Lung microvascular endothelial cell (primary cell): ENCODE results near the gene ASCC3. TPM values are rescaled to one million over a fixed set of nuclear protein-coding genes. Genes with fewer than 3 reads are reported as not detected.

ENCODE experiments used
- DNase-seq, 2 donors: peaks; one replicate each; pipeline versions ENCODE4 v3.0.0 to v3.0.0-alpha.2; 2010; ENCODE audit warnings: low read depth in 2 of 2
- total RNA-seq: library from RNA; depleted of rRNA; stranded (reverse); fragments of >200 nt; gene quantifications from 2 replicates; pipeline ENCODE4 v1.2.1, GENCODE V29; 2014

ASCC3 gene, protein sequence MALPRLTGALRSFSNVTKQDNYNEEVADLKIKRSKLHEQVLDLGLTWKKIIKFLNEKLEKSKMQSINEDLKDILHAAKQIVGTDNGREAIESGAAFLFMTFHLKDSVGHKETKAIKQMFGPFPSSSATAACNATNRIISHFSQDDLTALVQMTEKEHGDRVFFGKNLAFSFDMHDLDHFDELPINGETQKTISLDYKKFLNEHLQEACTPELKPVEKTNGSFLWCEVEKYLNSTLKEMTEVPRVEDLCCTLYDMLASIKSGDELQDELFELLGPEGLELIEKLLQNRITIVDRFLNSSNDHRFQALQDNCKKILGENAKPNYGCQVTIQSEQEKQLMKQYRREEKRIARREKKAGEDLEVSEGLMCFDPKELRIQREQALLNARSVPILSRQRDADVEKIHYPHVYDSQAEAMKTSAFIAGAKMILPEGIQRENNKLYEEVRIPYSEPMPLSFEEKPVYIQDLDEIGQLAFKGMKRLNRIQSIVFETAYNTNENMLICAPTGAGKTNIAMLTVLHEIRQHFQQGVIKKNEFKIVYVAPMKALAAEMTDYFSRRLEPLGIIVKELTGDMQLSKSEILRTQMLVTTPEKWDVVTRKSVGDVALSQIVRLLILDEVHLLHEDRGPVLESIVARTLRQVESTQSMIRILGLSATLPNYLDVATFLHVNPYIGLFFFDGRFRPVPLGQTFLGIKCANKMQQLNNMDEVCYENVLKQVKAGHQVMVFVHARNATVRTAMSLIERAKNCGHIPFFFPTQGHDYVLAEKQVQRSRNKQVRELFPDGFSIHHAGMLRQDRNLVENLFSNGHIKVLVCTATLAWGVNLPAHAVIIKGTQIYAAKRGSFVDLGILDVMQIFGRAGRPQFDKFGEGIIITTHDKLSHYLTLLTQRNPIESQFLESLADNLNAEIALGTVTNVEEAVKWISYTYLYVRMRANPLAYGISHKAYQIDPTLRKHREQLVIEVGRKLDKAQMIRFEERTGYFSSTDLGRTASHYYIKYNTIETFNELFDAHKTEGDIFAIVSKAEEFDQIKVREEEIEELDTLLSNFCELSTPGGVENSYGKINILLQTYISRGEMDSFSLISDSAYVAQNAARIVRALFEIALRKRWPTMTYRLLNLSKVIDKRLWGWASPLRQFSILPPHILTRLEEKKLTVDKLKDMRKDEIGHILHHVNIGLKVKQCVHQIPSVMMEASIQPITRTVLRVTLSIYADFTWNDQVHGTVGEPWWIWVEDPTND (N-terminal part only)
- total RNA-seq: 26.8 and 37.7 TPM in 2 replicates

DNA sequence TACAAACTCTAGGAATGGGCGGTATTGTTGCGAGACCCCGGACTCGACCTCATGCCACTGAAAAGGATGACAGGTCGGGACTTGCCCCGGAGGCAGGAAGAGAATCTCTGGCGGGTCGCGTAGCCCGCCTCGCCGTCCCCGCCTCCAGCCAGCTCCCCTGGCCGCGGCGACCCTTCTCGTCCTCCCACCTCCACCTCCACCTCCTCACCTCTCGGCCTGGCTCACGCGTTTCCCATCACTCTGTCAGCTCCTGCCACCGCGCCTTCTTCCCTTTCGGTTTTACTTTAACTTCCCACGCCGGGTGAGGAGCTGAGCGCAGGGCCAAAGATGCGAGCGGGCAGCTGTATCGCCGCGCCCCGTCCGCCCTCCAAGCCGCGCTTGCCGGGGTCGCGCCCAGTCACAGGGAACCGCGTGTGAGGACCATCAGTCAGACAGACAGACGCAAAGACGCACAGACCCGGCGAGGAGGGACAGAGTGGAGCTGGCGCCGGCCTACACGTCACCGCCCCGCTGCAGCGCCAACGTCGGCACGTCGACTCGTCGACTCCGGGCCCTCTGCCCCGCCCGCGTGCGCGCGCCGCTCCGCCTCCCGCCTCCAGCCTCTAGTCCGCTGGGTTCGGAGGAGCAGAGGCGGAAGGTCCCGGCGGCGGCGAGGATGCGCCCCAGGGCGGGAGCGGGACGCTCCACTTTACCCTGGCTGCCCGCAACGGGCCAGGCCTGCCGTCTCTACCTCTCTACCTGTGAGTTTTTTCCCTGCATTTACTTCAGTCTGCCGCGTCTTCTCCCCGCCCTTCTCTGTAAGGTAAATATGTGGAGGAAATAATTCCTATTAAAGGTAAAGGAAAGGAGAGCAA is at the start of gene ASCC3:
Gene ASCC3, minus strand, starts transcription at position 477 of the 854 bp plus-strand sequence. CDS start 13,332 bp downstream, outside the sequence.
- DNase-seq: peak; percentile 94

DNA sequence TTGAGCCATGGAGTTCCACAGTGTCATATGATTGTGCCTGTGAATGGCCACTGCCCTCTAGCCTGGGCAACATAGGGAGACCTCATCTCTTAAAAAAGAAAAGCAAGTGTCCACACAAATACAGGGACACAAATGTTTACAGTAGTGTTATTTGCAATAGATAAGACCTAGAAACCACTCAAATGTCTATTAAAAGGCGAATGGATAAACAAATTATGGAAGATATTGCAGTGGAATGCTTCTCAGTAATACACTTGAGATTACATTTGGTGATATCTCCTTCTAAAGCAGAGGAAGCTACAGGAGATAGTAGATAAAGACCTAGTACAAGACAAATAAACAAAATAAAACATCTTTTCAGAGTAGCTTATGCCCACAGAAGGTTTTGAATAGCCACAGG is 44.6 kb upstream of the ASCC3 start:
- no peak for DNase-seq

DNA sequence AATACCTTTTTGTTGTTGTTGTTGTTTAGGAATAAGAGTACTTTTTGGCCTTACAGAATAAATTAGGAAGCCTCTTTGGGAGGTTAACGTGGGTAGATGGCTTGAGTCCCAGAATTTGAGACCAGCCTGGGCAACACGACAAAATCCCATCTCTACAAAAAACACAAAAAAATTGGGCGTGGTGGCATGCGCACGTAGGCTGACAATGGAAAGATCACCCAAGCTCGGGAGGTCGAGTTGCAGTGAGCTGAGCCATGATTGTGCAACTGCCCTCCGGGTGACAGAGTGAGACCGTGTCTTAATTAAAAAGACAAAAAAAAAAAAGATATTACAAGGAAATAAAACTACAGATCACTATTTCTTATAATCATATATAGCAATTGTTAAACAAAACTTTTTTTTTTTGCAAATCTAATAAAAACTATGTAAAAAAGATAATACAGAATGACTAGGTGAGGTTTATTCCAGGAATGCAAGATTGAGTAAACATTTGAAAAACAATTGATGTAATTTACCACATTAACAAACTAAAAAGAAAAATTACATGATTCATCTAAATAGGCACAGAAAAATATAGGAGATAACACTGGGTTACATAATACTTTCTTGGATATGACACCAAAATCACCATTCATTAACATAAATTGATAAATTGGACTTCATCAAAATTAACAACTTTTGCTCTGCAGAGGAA is 43.6 kb upstream of the ASCC3 start:
- no peak for DNase-seq

DNA sequence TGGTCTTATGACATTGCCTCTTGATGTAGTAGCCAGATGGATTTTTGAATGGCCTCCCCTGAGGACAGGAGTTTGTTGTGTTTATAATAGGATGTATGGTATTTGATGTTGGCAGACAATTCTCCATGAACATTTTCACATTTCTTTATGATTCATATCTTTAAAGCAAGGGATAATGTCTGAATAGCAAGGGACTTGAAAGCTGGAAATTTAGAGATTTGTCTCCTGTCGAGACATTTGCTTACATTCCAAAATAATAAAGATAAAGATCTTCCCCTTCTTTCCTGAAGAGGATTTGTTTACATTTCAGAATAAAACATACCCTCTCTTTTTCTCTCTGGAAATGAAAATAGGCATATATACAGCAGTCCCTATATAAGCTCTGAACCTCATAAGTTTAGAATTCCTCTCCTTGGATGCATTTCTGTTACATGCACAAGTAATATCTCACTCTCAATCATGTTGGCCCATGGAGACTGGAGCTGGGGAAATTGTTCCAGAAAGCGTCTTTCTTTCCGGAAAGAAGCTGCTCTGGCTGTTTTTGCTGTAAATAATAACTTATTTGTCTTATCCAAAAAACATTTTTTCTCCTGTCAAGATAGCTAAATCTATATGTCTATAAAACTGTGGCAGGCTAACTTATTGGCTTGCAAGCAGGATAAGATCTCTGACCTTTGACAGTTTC is 42.5 kb upstream of the ASCC3 start:
- DNase-seq: no peak

DNA sequence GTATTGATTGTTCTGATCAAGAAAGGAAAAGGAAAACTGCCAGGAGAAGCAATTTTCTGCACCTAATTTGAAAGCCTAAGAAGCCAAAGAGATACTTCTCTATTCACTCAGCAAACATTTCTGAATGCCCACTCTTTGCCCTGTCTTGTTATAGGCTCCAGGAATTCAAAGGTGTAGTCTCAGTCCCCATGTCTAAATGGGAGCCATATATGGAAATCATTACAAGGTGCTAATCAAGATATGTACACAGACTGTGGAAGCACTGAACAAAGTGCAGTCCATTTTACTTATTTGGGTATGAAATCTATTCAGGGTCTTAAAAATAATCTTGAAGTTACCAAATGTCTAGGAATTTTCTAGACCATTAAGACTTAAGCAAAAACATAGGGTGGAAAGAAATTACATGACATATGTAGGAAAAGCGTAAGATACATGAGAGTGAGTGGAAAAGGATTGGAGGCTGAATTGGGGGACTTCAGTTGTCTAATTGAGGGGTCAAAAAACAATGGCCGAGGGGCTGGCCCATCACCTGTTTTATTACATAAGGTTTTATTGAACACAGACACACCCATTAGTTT is 39.0 kb upstream of the ASCC3 start:
- DNase-seq: no peak

DNA sequence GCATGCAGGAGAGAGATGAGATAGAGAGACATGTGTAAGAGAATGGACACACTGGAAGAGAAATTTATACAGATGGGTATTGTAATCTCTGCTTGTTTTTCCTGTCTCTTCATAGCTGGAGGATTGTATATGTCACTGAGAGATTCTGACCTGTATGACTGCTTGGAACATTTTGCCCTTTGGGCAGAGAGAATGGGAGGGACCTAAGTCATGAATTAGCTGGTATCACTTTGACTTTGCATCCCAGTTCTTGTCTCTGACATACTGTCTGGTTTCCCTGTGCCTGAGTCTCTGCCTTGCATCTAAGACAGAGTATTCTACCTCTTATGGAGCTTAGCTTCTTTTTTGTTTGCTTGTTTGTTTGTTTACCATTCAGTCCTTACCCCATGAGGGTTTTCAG is 37.0 kb upstream of the ASCC3 start:
- no peak for DNase-seq

DNA sequence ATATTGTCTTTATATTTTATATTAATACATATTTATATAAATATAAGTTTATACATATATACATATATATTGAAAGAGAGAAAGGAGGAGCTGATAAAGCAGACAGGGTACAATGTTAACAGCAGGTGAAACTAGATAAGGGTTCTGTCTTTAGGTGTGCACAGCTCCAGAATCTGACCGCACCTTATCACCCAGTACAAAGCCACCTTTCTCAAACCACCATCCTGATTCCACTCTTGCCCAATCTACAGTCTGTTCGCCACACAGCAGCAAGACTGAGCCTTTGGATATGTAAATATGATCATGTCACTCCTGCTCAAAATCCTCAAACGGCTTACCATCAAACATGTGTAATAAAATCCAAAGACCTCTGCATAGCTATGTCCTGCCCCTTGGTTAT is 34.7 kb upstream of the ASCC3 start:
- no peak for DNase-seq

DNA sequence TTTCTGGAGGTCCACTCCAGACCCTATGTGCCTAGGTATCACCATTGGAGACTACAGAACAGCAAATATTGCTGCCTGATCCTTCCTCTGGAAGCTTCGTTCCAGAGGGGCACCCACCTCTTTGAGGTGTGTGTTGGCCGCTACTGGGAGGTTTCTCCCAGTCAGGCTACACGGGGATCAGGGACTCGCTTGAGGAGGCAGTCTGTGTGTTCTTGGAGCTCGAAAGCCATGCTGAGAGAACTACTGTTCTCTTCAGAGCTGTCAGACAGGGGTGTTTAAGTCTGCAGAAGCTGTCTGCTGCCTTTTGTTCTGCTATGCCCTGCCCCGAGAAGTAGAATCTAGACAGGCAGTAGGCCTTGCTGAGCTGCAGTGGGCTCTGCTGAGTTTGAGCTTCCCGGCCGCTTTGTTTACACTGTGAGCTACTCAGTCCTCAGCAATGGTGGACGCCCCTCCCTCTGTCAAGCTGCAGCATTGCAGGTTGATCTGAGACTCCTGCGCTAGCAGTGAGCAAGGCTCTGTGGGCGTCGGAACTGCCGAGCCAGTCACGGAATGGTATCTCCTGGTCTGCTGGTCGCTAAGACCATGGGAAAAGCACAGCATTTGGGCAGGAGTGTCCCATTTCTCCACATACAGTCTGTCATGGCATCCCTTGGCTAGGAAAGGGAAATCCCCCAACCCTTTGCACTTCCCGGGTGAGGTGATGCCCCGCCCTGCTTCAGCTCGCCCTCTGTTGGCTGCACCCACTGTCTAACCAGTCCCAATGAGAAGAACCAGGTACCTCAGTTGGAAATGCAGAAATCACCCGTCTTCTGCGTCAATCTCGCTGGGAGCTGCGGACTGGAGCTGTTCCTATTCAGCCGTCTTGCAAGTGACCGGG is 32.5 kb upstream of the ASCC3 start:
- no peak for DNase-seq

DNA sequence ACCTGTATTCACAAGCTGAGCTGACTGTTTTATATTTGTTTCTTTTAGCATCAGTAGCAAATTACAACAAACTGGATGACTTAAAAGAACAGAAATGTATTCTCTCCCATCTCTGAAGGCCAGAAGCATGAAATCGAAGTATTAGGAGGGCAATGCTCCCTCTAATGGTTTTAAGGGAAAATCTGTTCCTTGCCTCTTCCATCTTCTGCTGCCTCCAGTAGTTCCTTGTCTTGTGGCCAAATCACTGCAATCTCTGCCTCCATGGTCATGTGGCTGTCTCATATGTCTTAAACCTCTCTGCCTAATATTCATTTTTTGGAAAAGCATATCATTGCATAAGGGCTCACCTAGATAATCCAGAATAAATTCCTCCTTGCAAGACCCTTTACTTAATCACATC is 25.2 kb upstream of the ASCC3 start:
- DNase-seq: no peak

DNA sequence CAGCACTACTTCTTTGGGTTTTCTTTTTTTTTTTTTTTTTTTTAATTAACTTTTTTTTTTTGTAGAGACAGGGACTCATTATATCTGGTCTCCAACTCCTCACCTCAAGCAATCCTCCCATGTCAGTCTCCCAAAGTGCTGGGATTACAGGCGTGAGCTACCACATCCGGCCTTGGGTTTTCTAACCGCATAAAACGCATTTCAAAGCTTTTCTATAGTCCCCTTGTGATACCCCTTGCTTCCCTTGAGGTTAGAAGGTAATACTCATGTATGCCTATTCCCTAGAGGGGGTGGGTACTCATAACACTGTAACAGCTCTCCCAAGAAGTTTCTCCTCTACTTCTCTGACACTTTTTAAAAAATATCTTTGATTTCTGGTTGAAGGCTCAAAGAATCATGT is 23.9 kb upstream of the ASCC3 start:
- no peak for DNase-seq

DNA sequence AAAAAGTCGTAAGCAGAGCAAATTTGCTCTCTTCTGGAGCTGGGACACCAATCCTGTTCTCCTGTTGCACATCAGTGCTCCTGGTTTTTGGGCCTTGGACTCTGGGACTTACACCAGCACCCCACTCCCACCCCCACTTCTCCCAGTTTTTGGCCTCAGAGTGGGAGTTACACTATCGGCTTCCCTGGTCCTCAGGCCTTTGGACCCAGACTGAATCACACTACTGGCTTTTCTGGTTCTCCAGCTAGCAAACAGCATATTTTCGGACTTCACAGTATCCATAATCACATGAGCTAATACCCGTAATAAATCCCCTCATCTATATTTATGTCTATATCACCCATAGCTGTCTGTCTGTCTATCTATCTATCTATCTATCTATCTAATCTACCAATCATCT is 23.2 kb upstream of the ASCC3 start:
- DNase-seq: no peak

DNA sequence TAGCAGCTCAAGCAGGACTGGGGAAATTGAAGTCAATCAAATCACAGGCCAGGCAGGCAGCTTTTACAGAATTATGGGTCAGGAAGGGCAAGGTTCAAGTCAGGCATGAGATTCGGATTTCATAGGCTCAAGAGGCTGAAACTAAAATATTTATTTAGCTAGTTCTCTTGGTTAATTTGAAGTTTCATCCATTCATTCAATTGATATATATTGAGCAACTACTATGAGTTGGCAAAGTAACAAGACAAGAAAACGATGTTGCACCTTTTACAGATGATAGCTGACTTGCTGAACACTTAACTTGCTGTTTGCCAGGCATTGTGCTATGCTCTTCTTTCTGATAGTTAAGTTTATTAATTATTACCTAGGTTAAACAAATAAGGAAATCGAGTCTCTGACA is 20.5 kb upstream of the ASCC3 start:
- no peak for DNase-seq

DNA sequence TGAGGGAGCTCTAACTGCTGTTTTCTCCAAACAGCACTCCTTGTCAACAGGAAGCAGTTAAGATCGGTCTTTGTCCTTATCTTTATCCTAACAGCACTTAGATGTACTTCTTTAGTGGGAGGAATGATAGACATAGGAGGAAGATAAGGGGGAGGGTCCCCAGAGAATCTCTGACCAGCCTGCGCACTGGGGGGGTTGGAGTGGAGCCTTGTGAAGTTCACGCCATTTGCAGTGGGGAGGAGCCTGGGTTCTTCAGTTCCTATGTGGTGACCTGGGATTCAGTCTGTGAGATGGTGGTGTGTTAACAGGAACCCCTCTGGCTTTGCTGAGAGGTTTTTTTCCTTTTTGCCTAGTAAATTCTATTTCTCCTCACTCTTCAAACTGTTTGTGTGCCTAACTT is 18.1 kb upstream of the ASCC3 start:
- DNase-seq: no peak

DNA sequence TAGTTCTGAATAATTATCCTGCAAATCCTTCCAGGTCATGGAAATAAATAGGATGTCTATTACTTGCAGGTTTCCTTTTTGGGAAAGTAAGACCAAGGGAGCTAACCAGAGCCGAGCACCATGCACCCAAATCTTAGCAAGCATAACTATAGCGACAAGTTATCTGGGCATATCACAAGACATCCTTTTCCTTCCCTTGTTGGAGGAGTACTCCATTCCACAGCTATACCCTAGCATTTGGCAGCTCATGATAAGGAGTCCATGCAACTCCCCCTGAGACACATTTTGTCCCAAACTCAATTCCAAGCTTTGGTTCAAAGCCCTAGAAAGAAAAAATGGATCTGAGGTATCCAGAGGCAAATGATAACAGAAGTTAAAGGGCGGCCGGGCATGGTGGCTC is 16.5 kb upstream of the ASCC3 start:
- DNase-seq: no peak

DNA sequence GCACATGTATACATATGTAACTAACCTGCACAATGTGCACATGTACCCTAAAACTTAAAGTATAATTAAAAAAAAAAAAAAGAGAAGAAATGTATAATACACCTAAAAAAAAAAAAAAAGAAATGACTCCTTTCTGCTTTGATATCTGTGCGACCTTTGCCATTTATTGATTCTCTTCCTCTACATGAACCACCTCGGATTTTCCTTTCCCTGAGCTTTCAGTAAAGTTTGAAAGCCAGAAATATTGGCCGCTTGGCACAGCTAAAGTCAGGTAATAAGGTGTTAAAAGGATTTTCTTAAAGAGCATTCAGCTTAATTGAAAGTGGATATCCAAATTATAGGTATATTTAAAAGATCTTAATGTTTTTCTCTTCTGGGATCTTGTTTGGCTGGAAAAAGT is 12.6 kb upstream of the ASCC3 start:
- no peak for DNase-seq

DNA sequence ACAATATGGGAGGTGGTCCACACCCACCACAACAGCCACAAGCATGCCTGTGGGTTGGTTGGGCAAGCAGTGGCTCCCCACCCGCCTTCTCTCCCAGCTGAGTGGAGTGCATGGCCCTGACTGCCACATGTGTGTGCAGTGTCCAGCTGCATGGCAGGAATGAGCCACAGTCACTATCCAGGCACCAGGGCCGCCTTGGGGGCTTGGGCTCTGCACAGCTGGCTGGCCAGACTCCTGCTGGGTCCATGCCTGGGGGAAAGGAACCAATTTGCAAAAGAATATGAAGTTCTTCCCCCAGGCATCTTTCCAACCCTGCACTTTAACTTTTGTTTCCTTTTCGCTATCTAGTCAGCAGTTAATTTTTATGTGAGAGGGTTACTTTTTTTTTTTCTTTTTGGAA is 11.6 kb upstream of the ASCC3 start:
- DNase-seq: no peak

DNA sequence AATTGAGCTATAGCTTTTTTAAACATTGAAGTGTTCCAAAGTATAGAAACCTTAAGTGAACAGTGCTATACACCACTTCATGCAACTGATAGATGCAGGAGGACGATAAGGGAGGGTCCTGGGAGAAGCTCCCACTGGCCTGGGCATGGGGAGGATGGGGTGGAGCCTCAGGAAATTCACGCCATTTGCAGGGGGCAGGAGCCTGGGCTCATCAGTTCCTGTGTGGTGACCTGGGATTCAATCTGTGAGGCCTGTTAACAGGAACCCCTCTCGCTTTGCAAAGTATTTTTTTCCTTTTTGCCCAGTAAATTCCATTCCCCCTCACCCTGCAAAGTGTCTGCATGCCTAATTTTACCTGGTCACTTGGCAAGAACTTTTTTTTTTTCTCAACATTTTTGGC is 11.0 kb upstream of the ASCC3 start:
- no peak for DNase-seq

DNA sequence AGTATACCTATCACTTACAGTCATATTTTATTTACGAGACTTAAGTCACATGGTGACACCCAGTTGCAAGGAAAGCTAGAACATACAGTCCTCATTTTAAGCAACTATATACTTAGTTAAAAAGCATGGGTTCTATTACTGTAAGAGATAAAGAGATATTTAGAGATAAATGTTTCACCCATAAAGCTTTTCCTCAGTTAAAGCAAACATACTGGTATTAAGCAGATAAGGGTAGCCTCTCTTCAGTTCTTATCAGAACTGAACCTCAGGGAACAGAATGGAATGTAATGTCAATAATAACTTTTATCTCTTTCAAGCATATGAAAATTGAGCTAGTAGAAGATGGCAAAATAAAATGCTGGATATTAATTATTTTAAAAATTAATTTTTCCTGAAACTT is 9.9 kb upstream of the ASCC3 start:
- no peak for DNase-seq
